K562 (cell line): Measurements from ENCODE around the gene RPL22. TPM values are rescaled to one million over a fixed set of nuclear protein-coding genes. Genes with fewer than 3 reads are reported as not detected.
A peak's percentile ranks its signal among the peaks of the same experiment; 100 is the strongest.

Experiments used
- ATAC-seq: fragments of 200-7000 bp; cut with Tn5 transposase; 3 replicates; pipeline ENCODE4 v1.9.1; 2020; ENCODE audit warnings: moderate library complexity
- BruUV-seq: library from RNA; stranded (reverse); fragments of 400-500 nt; replicated peaks from 2 replicates; lab custom pipeline; 2021; lab: Mats Ljungman, UMichigan
- CTCF ChIA-PET: fragments of 300-600 bp; formaldehyde crosslinking; extraction: SDS; loops from one replicate; lab custom pipeline; 2021; ENCODE audit warnings: low intra/inter-chr PET ratio; lab: Yijun Ruan, JAX
- POLR2A ChIA-PET: fragments of 300-600, 350-650 bp; sonication (Branson Sonifier 250); formaldehyde crosslinking; extraction: SDS; loops from one replicate; lab custom pipeline; 2021; ENCODE audit warnings: antibody characterized with exemption, inconsistent platforms; lab: Yijun Ruan, JAX
- DNase-seq, 4 experiments: peaks; one replicate each; pipeline versions ENCODE4 v3.0.0 to v3.0.0-alpha.2; 2011 to 2018; ENCODE audit warnings: low spot score in 3 of 4, mixed read lengths in 3 of 4; ENCODE audit errors: extremely low read depth in 1 of 4
- FAIRE-seq: peaks from 2 replicates; lab custom pipeline; 2011; peaks lifted over from hg19 to GRCh38; lab: Jason Lieb, UNC
- H2AFZ ChIP-seq: 2 replicates; pipeline ENCODE4 v1.6.0; 2011; ENCODE audit warnings: low read depth, low read length, control low read depth, inconsistent platforms
- H3K27ac ChIP-seq: fragments of 200-600 bp; 3 replicates; pipeline ENCODE4 v1.8.0; 2011; ENCODE audit warnings: low read depth, mild to moderate bottlenecking, control low read depth, inconsistent platforms, low read length, moderate library complexity, mixed read lengths; ENCODE audit errors: extremely low read depth
- H3K27me3 ChIP-seq, 2 experiments: fragments of 300-600 bp in 1 of 2; 2 replicates in 1 of 2; 3 replicates in 1 of 2; pipeline versions ENCODE4 v1.6.0 to v1.8.0; 2011; ENCODE audit warnings: inconsistent platforms in 2 of 2, low read length in 2 of 2, mild to moderate bottlenecking in 1 of 2, mixed read lengths in 1 of 2, moderate library complexity in 1 of 2; ENCODE audit not compliant: control insufficient read depth in 2 of 2, insufficient read depth in 2 of 2
- H3K36me3 ChIP-seq: fragments of 300-600 bp; 3 replicates; pipeline ENCODE4 v1.8.0; 2011; ENCODE audit warnings: mild to moderate bottlenecking, low read length, inconsistent platforms; ENCODE audit not compliant: control insufficient read depth, insufficient read depth
- H3K4me1 ChIP-seq, 2 experiments: fragments of 200-600 bp in 1 of 2; replicated peaks in 1 of 2; 2 replicates in 1 of 2; 3 replicates in 1 of 2; pipeline versions ENCODE4 v1.5.1 to v1.8.0; 2011; ENCODE audit warnings: inconsistent platforms in 2 of 2, low read length in 2 of 2, mild to moderate bottlenecking in 1 of 2, mixed read lengths in 1 of 2, moderate library complexity in 1 of 2; ENCODE audit not compliant: control insufficient read depth in 2 of 2, insufficient read depth in 2 of 2
- H3K4me2 ChIP-seq: 2 replicates; pipeline ENCODE4 v1.6.1; 2011; ENCODE audit warnings: low read length, control low read depth, inconsistent platforms, mixed read lengths; ENCODE audit not compliant: insufficient read depth
- H3K4me3 ChIP-seq: fragments of 200-600 bp; sonication (generic), shearing (Covaris generic); 2 replicates; pipeline ENCODE4 v1.5.1; 2016; ENCODE audit warnings: control low read depth, inconsistent platforms
- H3K79me2 ChIP-seq: fragments of 200-600 bp; 3 replicates; pipeline ENCODE4 v1.8.0; 2011; ENCODE audit warnings: low read length, inconsistent platforms; ENCODE audit not compliant: control insufficient read depth, insufficient read depth
- H3K9ac ChIP-seq, 2 experiments: 2 replicates each; pipeline versions ENCODE4 v1.6.0 to v1.6.1; 2011; ENCODE audit warnings: low read depth in 2 of 2, low read length in 2 of 2, control low read depth in 1 of 2, inconsistent platforms in 1 of 2, mild to moderate bottlenecking in 1 of 2, mixed read lengths in 1 of 2; ENCODE audit not compliant: insufficient read depth in 1 of 2
- H3K9me1 ChIP-seq: one replicate; pipeline ENCODE4 v1.6.0; 2011; ENCODE audit warnings: inconsistent platforms, mild to moderate bottlenecking, low read length, moderate library complexity; ENCODE audit not compliant: control insufficient read depth, insufficient read depth
- H3K9me3 ChIP-seq: replicated peaks from 2 replicates; pipeline ENCODE4 v1.5.1; 2011; ENCODE audit warnings: low read depth, low read length, inconsistent platforms; ENCODE audit not compliant: control insufficient read depth, insufficient read depth
- H4K20me1 ChIP-seq: replicated peaks from 2 replicates; pipeline ENCODE4 v1.6.1; 2011; ENCODE audit warnings: low read length, inconsistent platforms, mixed read lengths; ENCODE audit not compliant: control insufficient read depth, insufficient read depth
- CBFA2T2 ChIP-seq: fragments of 450-650 bp; conservative IDR thresholded peaks from 2 replicates; pipeline ENCODE4 v1.6.1; 2017; ENCODE audit warnings: mild to moderate bottlenecking
- CBFA2T3 ChIP-seq: fragments of 450-650 bp; IDR thresholded peaks from 2 replicates; pipeline ENCODE4 v1.6.1; 2017
- CHD4 ChIP-seq: fragments of 200-600 bp; sonication (generic); IDR thresholded peaks from 3 replicates; pipeline ENCODE4 v1.6.1; 2012; ENCODE audit warnings: low read depth, mild to moderate bottlenecking, mixed read lengths, low read length, inconsistent platforms; ENCODE audit not compliant: insufficient read depth, insufficient replicate concordance, poor library complexity, severe bottlenecking
- CREM ChIP-seq: IDR thresholded peaks from 2 replicates; pipeline ENCODE4 v1.6.1; 2014; ENCODE audit warnings: antibody characterized with exemption, low read depth
- CXXC5 ChIP-seq: fragments of 250-450 bp; sonication (Bioruptor Pico); IDR thresholded peaks from 2 replicates; pipeline ENCODE4 v1.8.0; 2022; ENCODE audit warnings: inconsistent platforms, mild to moderate bottlenecking, moderate library complexity
- ELF1 ChIP-seq: fragments of 200-800 bp; sonication (Bioruptor generic); IDR thresholded peaks from 2 replicates; pipeline ENCODE4 v1.6.1; 2016; ENCODE audit warnings: missing genetic modification characterization, missing compliant biosample characterization
- FOSL1 ChIP-seq: fragments of 200-800 bp; sonication (Bioruptor generic); conservative IDR thresholded peaks from 2 replicates; pipeline ENCODE4 v1.6.1; 2016; ENCODE audit warnings: missing genetic modification characterization, missing compliant biosample characterization
- GABPB2 ChIP-seq: fragments of 250-450 bp; sonication (Bioruptor Pico); conservative IDR thresholded peaks from 2 replicates; pipeline ENCODE4 v1.5.1; 2021; ENCODE audit warnings: mild to moderate bottlenecking
- JUN ChIP-seq, 2 experiments: sonication (generic) in 1 of 2; formaldehyde crosslinking in 1 of 2; IDR thresholded peaks; 2 replicates each; pipeline versions ENCODE4 v1.6.1 to v1.8.0; 2012 to 2022; ENCODE audit warnings: borderline replicate concordance in 2 of 2, mild to moderate bottlenecking in 2 of 2, improper control_type of control experiment in 1 of 2, low read depth in 1 of 2, low read length in 1 of 2, missing genetic modification reagents in 1 of 2
- JUND ChIP-seq, 2 experiments: IDR thresholded peaks; 2 replicates in 1 of 2; 3 replicates in 1 of 2; pipeline ENCODE4 v1.6.1; 2011; ENCODE audit warnings: borderline replicate concordance in 2 of 2, low read depth in 2 of 2, low read length in 2 of 2, improper control_type of control experiment in 1 of 2, missing biosample characterization in 1 of 2, missing genetic modification characterization in 1 of 2, missing genetic modification reagents in 1 of 2
- MEIS2 ChIP-seq: fragments of 450-650 bp; IDR thresholded peaks from 2 replicates; pipeline ENCODE4 v1.6.1; 2014; ENCODE audit warnings: mild to moderate bottlenecking; ENCODE audit not compliant: partially characterized antibody
- MTF1 ChIP-seq: fragments of 250-450 bp; sonication (Bioruptor Pico); IDR thresholded peaks from 2 replicates; pipeline ENCODE4 v1.9.0; 2021; ENCODE audit warnings: moderate library complexity, mild to moderate bottlenecking, inconsistent platforms, borderline replicate concordance
- NCOA4 ChIP-seq: fragments of 450-650 bp; IDR thresholded peaks from 2 replicates; pipeline ENCODE4 v1.6.1; 2018; ENCODE audit warnings: mild to moderate bottlenecking; ENCODE audit not compliant: partially characterized antibody
- RBFOX2 ChIP-seq: fragments of 200-400 bp; formaldehyde crosslinking; IDR thresholded peaks from 2 replicates; pipeline ENCODE4 v1.6.1; 2017; ENCODE audit warnings: low read depth, mild to moderate bottlenecking, low read length, moderate library complexity
- TBL1XR1 ChIP-seq, 2 experiments: IDR thresholded peaks; 2 replicates each; pipeline ENCODE4 v1.6.1; 2012; ENCODE audit warnings: improper control_type of control experiment in 2 of 2, low read length in 2 of 2, mild to moderate bottlenecking in 1 of 2
- ZEB2 ChIP-seq: fragments of 450-650 bp; IDR thresholded peaks from 2 replicates; pipeline ENCODE4 v1.6.1; 2016
- ZNF175 ChIP-seq: fragments of 200-800 bp; sonication (Bioruptor generic); IDR thresholded peaks from 2 replicates; pipeline ENCODE4 v1.6.1; 2016; ENCODE audit warnings: low read depth, mild to moderate bottlenecking, missing genetic modification characterization, missing compliant biosample characterization
- WGBS: fragments of 100-300 bp; shearing (Covaris generic); methylation state at CpG from one replicate; pipeline ENCODE4 v1.1.6; 2016; ENCODE audit warnings: low coverage, mixed read lengths; ENCODE audit not compliant: insufficient coverage; ENCODE audit errors: missing lambda C conversion rate; 5-methylcytosine and 5-hydroxymethylcytosine counted together
- in situ Hi-C: fragments of 300-500 bp; cut with MboI; formaldehyde crosslinking; loops from 4 replicates; pipeline ENCODE4 v1.15.0; 2018; ENCODE audit warnings: inconsistent platforms, mixed read lengths
- intact Hi-C: fragments of 100-400 bp; cut with micrococcal nuclease; formaldehyde crosslinking; loops from 2 replicates; pipeline ENCODE4 v1.14.2; 2022
- polyA plus RNA-seq, 8 experiments: library from polyadenylated mRNA; depleted of rRNA in 4 of 8; stranded (reverse) in 5 of 8; unstranded in 3 of 8; fragments of >200 nt; fragmentation: Nextera tagmentation in 2 of 8; fragmentation: Illumina TruSeq in 1 of 8; extraction: Ambion mirVana in 2 of 8; extraction: Trizol in 1 of 8; gene quantifications; 2 replicates each; pipeline versions ENCODE4 v1.2.1 to v1.2.3, GENCODE V29; 2011 to 2014; ENCODE audit warnings: inconsistent platforms in 1 of 8, missing spikeins in 1 of 8
- total RNA-seq, 7 experiments: library from RNA; depleted of rRNA in 6 of 7; stranded (reverse); fragments of >200 nt in 6 of 7; fragmentation: Illumina TruSeq in 2 of 7; extraction: Trizol in 2 of 7; gene quantifications; 2 replicates each; pipeline versions ENCODE4 v1.2.1 to v1.2.3, GENCODE V29; 2011 to 2021; ENCODE audit warnings: low replicate concordance in 1 of 7
- TF ChIP-seq, protein P1 (sequence below): IDR thresholded peaks from 2 replicates; pipeline ENCODE4 v1.6.1; 2011; ENCODE audit not compliant: insufficient read length; ENCODE audit errors: extremely low read depth
- TF ChIP-seq, protein P2 (sequence below): fragments of 450-650 bp; IDR thresholded peaks from 2 replicates; pipeline ENCODE4 v1.6.1; 2016

Gene RPL22
- total and polyA plus RNA-seq, 9 of the 15 experiments (the other 6 are each of a cell fraction or from before 2014, with no cell fraction given), result 467 to 1,165 (median 607) TPM

DNA sequence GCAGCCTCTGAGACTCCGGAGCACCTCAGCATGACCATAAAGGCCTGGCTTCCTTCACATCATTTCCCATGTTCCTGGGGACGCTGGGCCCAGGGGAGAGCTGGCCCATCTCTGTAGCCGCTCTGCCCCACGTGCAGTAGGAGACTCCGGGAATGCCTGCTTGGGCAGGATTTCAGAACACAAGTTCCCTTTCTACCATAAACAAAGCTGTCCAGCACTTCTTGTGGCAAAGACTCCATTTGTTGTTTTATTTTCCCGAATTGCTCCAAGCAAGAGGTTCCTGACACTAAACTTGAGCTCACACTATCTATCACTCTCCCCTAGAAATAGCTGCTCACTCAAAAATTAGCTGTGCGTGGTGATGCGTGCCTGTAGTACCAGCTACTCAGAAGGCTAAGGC, 41.2 kb downstream of the RPL22 start (continued):
- TF ChIP-seq, protein P1, sequence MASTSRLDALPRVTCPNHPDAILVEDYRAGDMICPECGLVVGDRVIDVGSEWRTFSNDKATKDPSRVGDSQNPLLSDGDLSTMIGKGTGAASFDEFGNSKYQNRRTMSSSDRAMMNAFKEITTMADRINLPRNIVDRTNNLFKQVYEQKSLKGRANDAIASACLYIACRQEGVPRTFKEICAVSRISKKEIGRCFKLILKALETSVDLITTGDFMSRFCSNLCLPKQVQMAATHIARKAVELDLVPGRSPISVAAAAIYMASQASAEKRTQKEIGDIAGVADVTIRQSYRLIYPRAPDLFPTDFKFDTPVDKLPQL, result no peak
- TF ChIP-seq, all 486 proteins: peak for 0

DNA sequence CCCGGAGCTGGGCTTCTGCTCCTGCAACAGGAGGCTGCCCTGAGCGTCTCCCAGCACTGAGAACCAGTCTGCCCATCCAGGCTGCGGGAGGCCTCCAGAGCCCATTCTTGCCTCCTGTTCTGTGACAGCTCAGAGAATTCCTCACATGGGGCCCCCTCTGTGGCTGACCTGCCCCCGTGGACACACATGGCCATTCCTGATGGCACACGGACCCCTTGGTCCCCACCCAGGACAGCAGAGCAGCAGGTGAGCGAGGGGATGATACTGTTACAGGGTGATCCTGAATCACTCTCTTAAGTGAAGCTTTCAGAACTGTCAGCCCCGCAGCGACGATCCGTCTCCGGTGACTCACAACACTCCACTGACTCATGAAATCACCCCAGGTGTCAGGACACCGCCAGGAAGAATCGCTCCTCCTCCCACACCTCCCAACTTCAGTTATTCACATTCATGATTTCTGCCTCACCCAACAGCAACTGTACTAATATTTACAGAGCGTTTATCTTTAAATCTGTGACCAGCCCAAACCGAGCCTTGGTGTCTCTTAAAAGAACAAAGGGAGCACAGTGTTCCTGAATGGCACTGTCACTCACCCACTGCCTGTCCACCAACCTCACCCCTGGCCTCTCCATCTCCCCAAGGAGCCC, 41.7 kb downstream of the RPL22 start:
- Histone ChIP-seq H4K20me1 (peaks cover 39% of the 10 kb centered on the region; the same call in 1 of the 2 replicates), H3K9me3 (no peaks in the 10 kb centered on the region), H3K27me3 (peaks cover 34 to 81% of the 10 kb centered on the region in 2 experiments; a peak in 4 of 5 replicates), H3K9me1 (no peaks in the 10 kb centered on the region), H3K4me3 (no peak overlapping the region), H3K4me2 (no peak overlapping the region), H3K4me1 (peaks cover 0 to 14% of the 10 kb centered on the region in 2 experiments; a peak in 2 of 5 replicates), H3K9ac (peak overlapping the region in 1 of 2 experiments; percentile 59; a peak in 1 of 4 replicates), H3K36me3 (no peaks in the 10 kb centered on the region), H3K27ac (no peak overlapping the region), H2AFZ (no peak overlapping the region), H3K79me2 (no peaks in the 10 kb centered on the region)
- ATAC-seq (peak; percentile 60), FAIRE-seq (peak; percentile 84), DNase-seq (peak; percentile 58 to 69 (median 66))
- 0% methylated on average over 15 of the region's 15 CpGs for WGBS
- in situ Hi-C loops (no loop called here), intact Hi-C loops (no loop called here)
- BruUV-seq, result no TSS peak
- CTCF ChIA-PET, result no interaction called here
- POLR2A ChIA-PET, result interaction anchor here (0.5 to 0.7 kb wide), 4 partner anchors 8 to 94 kb away, joined by 3 read pairs; no protein-coding TSS in a partner anchor
- peak; percentile 25; the same call in 1 of the 2 replicates for TF ChIP-seq CBFA2T2
- peak; percentile 79; the same call in 1 of the 2 replicates for TF ChIP-seq ZEB2
- no peak for TF ChIP-seq ZNF175
- TF ChIP-seq MTF1 (CRISPR knock-in tag), result no peak
- TF ChIP-seq CXXC5 (CRISPR knock-in tag), result no peak
- TF ChIP-seq NCOA4, result no peak
- TF ChIP-seq CBFA2T3, result peak; percentile 45
- no peak for TF ChIP-seq CHD4
- TF ChIP-seq ELF1, result no peak
- peak; percentile 84 for TF ChIP-seq JUN (IDR thresholded peaks at IDR 0.05; ENCODE audit: borderline replicate concordance, low read depth, low read length)
- no peak for TF ChIP-seq JUN (CRISPR knock-in tag; IDR thresholded peaks at IDR 0.05; ENCODE audit: borderline replicate concordance)
- no peak for TF ChIP-seq GABPB2
- peak; percentile 78 for TF ChIP-seq MEIS2
- TF ChIP-seq JUND (IDR thresholded peaks at IDR 0.05; ENCODE audit: borderline replicate concordance, low read depth, low read length), result peak; percentile 82
- TF ChIP-seq JUND (tag; IDR thresholded peaks at IDR 0.05; ENCODE audit: borderline replicate concordance, low read depth, low read length), result peak; percentile 83; the same call in 2 of the 3 replicates
- TF ChIP-seq CREM, result peak; percentile 33; the same call in 1 of the 2 replicates
- TF ChIP-seq TBL1XR1 (IDR thresholded peaks at IDR 0.05; ENCODE audit: low read length in 2 of 2), result no peak
- peak; percentile 94 for TF ChIP-seq FOSL1
- no peak for TF ChIP-seq RBFOX2
- TF ChIP-seq, protein P2, sequence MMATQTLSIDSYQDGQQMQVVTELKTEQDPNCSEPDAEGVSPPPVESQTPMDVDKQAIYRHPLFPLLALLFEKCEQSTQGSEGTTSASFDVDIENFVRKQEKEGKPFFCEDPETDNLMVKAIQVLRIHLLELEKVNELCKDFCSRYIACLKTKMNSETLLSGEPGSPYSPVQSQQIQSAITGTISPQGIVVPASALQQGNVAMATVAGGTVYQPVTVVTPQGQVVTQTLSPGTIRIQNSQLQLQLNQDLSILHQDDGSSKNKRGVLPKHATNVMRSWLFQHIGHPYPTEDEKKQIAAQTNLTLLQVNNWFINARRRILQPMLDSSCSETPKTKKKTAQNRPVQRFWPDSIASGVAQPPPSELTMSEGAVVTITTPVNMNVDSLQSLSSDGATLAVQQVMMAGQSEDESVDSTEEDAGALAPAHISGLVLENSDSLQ, result peak; percentile 70
